HTERT RPE-1 (cell line): ENCODE data around the gene SCYL3.

Experiments
- in situ Hi-C: fragments of 300-500 bp; cut with MboI; formaldehyde crosslinking; loops from 4 replicates; pipeline ENCODE4 v1.14.3; 2020; ENCODE audit warnings: low sequenced_read_pairs

Gene SCYL3

GRCh38 chr1:169899519-169900217 is 6.0 kb upstream of the SCYL3 start:
- in situ Hi-C loops: no loop called here

- in situ Hi-C loops: no loop called here
Observed at GRCh38 chr1:169896013-169896412, 2.3 kb upstream of the SCYL3 start.

- in situ Hi-C loops: no loop called here
Observed at GRCh38 chr1:169894424-169895145, 889 bp upstream of the SCYL3 start.

- in situ Hi-C loops: no loop called here
Observed at GRCh38 chr1:169892927-169893644, 610 bp downstream of the SCYL3 start.

GRCh38 chr1:169892176-169892926 is 1.3 kb downstream of the SCYL3 start:
- in situ Hi-C loops: no loop called here

- in situ Hi-C loops: no loop called here
Observed at GRCh38 chr1:169891539-169891885, 2.2 kb downstream of the SCYL3 start.

- in situ Hi-C loops: no loop called here
Observed at GRCh38 chr1:169890761-169891538, 2.7 kb downstream of the SCYL3 start.

- in situ Hi-C loops: no loop called here
Observed at GRCh38 chr1:169889871-169890270, 3.8 kb downstream of the SCYL3 start.

- in situ Hi-C loops: no loop called here
Observed at GRCh38 chr1:169886931-169887330, 6.8 kb downstream of the SCYL3 start.

GRCh38 chr1:169886422-169886821 is 7.3 kb downstream of the SCYL3 start:
- in situ Hi-C loops: no loop called here

GRCh38 chr1:169885207-169885606 is 8.5 kb downstream of the SCYL3 start:
- in situ Hi-C loops: no loop called here

GRCh38 chr1:169884634-169885033 is 9.1 kb downstream of the SCYL3 start:
- in situ Hi-C loops: no loop called here

GRCh38 chr1:169882039-169882511 is 11.6 kb downstream of the SCYL3 start:
- in situ Hi-C loops: no loop called here

GRCh38 chr1:169879034-169879840 is 14.5 kb downstream of the SCYL3 start:
- in situ Hi-C loops: no loop called here

- in situ Hi-C loops: no loop called here
Observed at GRCh38 chr1:169878498-169878897, 15.2 kb downstream of the SCYL3 start.

GRCh38 chr1:169877800-169878491 is 15.8 kb downstream of the SCYL3 start:
- in situ Hi-C loops: no loop called here

- in situ Hi-C loops: no loop called here
Observed at GRCh38 chr1:169874229-169874628, 19.5 kb downstream of the SCYL3 start.

GRCh38 chr1:169873582-169874199 is 20.0 kb downstream of the SCYL3 start:
- in situ Hi-C loops: no loop called here
